IMR-90 (cell line): Measurements from ENCODE around the gene RUNX1. TPM values are rescaled to one million over a fixed set of nuclear protein-coding genes. Genes with fewer than 3 reads are reported as not detected.
A peak's percentile ranks its signal among the peaks of the same experiment; 100 is the strongest.

Source experiments
- ATAC-seq: fragments of 200-7000 bp; cut with Tn5 transposase; 2 replicates; pipeline ENCODE4 v1.9.1; 2020; ENCODE audit warnings: low read depth, mild to moderate bottlenecking, moderate library complexity
- BruUV-seq: library from RNA; stranded (reverse); fragments of 400-500 nt; replicated peaks from 2 replicates; lab custom pipeline; 2021; lab: Mats Ljungman, UMichigan
- CTCF ChIA-PET: fragments of 300-600 bp; formaldehyde crosslinking; extraction: SDS; loops from one replicate; lab custom pipeline; 2021; ENCODE audit warnings: antibody characterized with exemption; lab: Yijun Ruan, JAX
- POLR2A ChIA-PET: fragments of 300-600 bp; sonication (Branson Sonifier 250); formaldehyde crosslinking; loops from one replicate; lab custom pipeline; 2022; ENCODE audit warnings: antibody characterized with exemption; ENCODE audit not compliant: unreplicated experiment; lab: Charles Lee
- DNase-seq: peaks from one replicate; pipeline ENCODE4 v3.0.0; 2013
- H2AFZ ChIP-seq: replicated peaks from 2 replicates; pipeline ENCODE3; 2013; ENCODE audit warnings: low read length, mild to moderate bottlenecking; ENCODE audit not compliant: poor library complexity
- H2AK5ac ChIP-seq: 2 replicates; pipeline ENCODE4 v1.6.1; 2013; ENCODE audit warnings: low read depth, low read length, inconsistent platforms
- H2AK9ac ChIP-seq: replicated peaks from 2 replicates; pipeline ENCODE3; 2013; ENCODE audit warnings: mild to moderate bottlenecking, low read depth, low read length, moderate library complexity; ENCODE audit not compliant: poor library complexity
- H2BK120ac ChIP-seq: 2 replicates; pipeline ENCODE4 v1.6.1; 2013; ENCODE audit warnings: low read depth, low read length, inconsistent platforms
- H2BK15ac ChIP-seq: 3 replicates; pipeline ENCODE4 v1.6.1; 2013; ENCODE audit warnings: low read depth, low read length, inconsistent platforms
- H2BK20ac ChIP-seq: 2 replicates; pipeline ENCODE4 v1.6.1; 2013; ENCODE audit warnings: low read depth, mild to moderate bottlenecking, inconsistent platforms, low read length, moderate library complexity
- H2BK5ac ChIP-seq: 2 replicates; pipeline ENCODE4 v1.6.1; 2013; ENCODE audit warnings: mild to moderate bottlenecking, low read depth, low read length, inconsistent platforms; ENCODE audit not compliant: poor library complexity, severe bottlenecking
- H3K14ac ChIP-seq: replicated peaks from 2 replicates; pipeline ENCODE4 v1.6.1; 2013; ENCODE audit warnings: low read depth, low read length, inconsistent platforms
- H3K18ac ChIP-seq: 2 replicates; pipeline ENCODE4 v1.6.1; 2013; ENCODE audit warnings: low read depth, low read length, control low read depth
- H3K23ac ChIP-seq: 2 replicates; pipeline ENCODE4 v1.6.1; 2013; ENCODE audit warnings: low read depth, low read length, inconsistent platforms
- H3K27ac ChIP-seq: 2 replicates; pipeline ENCODE4 v1.5.1; 2013; ENCODE audit warnings: mild to moderate bottlenecking, control low read depth, low read length; ENCODE audit not compliant: insufficient read depth
- H3K27me3 ChIP-seq: 2 replicates; pipeline ENCODE4 v1.6.1; 2013; ENCODE audit warnings: low read length; ENCODE audit not compliant: control insufficient read depth, insufficient read depth
- H3K36me3 ChIP-seq: 2 replicates; pipeline ENCODE4 v1.6.1; 2013; ENCODE audit warnings: low read length, mixed read lengths; ENCODE audit not compliant: control insufficient read depth, insufficient read depth
- H3K4ac ChIP-seq: 2 replicates; pipeline ENCODE4 v1.6.1; 2013; ENCODE audit warnings: low read depth, low read length, inconsistent platforms
- H3K4me1 ChIP-seq: 2 replicates; pipeline ENCODE4 v1.6.1; 2013; ENCODE audit warnings: low read length, mixed read lengths; ENCODE audit not compliant: control insufficient read depth, insufficient read depth
- H3K4me2 ChIP-seq: 2 replicates; pipeline ENCODE4 v1.6.1; 2013; ENCODE audit warnings: low read depth, mild to moderate bottlenecking, control low read depth, low read length, moderate library complexity
- H3K4me3 ChIP-seq: 2 replicates; pipeline ENCODE4 v1.5.1; 2013; ENCODE audit warnings: low read depth, mild to moderate bottlenecking, control low read depth, low read length, moderate library complexity; ENCODE audit not compliant: insufficient read depth
- H3K56ac ChIP-seq: 2 replicates; pipeline ENCODE4 v1.6.1; 2013; ENCODE audit warnings: low read length, inconsistent platforms; ENCODE audit not compliant: insufficient read depth; ENCODE audit errors: extremely low read depth
- H3K79me1 ChIP-seq, 2 experiments: 2 replicates each; pipeline ENCODE4 v1.6.1; 2013; ENCODE audit warnings: low read length in 2 of 2, inconsistent platforms in 1 of 2, low read depth in 1 of 2
- H3K9ac ChIP-seq: 2 replicates; pipeline ENCODE4 v1.6.1; 2013; ENCODE audit warnings: low read depth, low read length, control low read depth
- H3K9me1 ChIP-seq: 2 replicates; pipeline ENCODE4 v1.6.1; 2013; ENCODE audit warnings: low read length, inconsistent platforms; ENCODE audit not compliant: insufficient read depth
- H3K9me3 ChIP-seq: 2 replicates; pipeline ENCODE4 v1.6.1; 2013; ENCODE audit warnings: low read length; ENCODE audit not compliant: control insufficient read depth, insufficient read depth
- H4K20me1 ChIP-seq: 2 replicates; pipeline ENCODE4 v1.6.1; 2013; ENCODE audit warnings: low read length, inconsistent platforms; ENCODE audit not compliant: insufficient read depth
- H4K5ac ChIP-seq: 2 replicates; pipeline ENCODE4 v1.6.1; 2013; ENCODE audit warnings: mild to moderate bottlenecking, low read depth, low read length, control low read depth
- H4K8ac ChIP-seq, 2 experiments: 2 replicates each; pipeline ENCODE4 v1.6.1; 2013; ENCODE audit warnings: low read depth in 2 of 2, low read length in 2 of 2, control low read depth in 1 of 2, inconsistent platforms in 1 of 2
- H4K91ac ChIP-seq: 2 replicates; pipeline ENCODE4 v1.6.1; 2013; ENCODE audit warnings: low read depth, low read length, inconsistent platforms; ENCODE audit not compliant: insufficient read depth
- BHLHE40 ChIP-seq: fragments of 150-350 bp; IDR thresholded peaks from 2 replicates; pipeline ENCODE4 v1.6.1; 2016; ENCODE audit warnings: mild to moderate bottlenecking, low read depth, low read length
- CHD1 ChIP-seq: IDR thresholded peaks from 2 replicates; pipeline ENCODE4 v1.6.1; 2012; ENCODE audit warnings: low read depth, low read length, improper control_type of control experiment
- CTCF ChIP-seq: conservative IDR thresholded peaks from 2 replicates; pipeline ENCODE4 v1.5.1; 2012; ENCODE audit warnings: mild to moderate bottlenecking, low read depth, low read length, improper control_type of control experiment
- FOS ChIP-seq: fragments of 150-350 bp; IDR thresholded peaks from 2 replicates; pipeline ENCODE4 v1.6.1; 2016; ENCODE audit warnings: low read depth, low read length
- MAFK ChIP-seq: IDR thresholded peaks from 2 replicates; pipeline ENCODE4 v1.6.1; 2012; ENCODE audit warnings: low read depth, low read length, improper control_type of control experiment
- MAZ ChIP-seq: IDR thresholded peaks from 2 replicates; pipeline ENCODE4 v1.6.1; 2012; ENCODE audit warnings: low read depth, mild to moderate bottlenecking, low read length, improper control_type of control experiment, moderate library complexity, borderline replicate concordance
- MXI1 ChIP-seq: IDR thresholded peaks from 2 replicates; pipeline ENCODE4 v1.6.1; 2012; ENCODE audit warnings: low read depth, mild to moderate bottlenecking, low read length, moderate library complexity, borderline replicate concordance
- POLR2A ChIP-seq: IDR thresholded peaks from 2 replicates; pipeline ENCODE4 v1.6.1; 2012; ENCODE audit warnings: mild to moderate bottlenecking, low read depth, low read length
- RAD21 ChIP-seq: IDR thresholded peaks from 2 replicates; pipeline ENCODE4 v1.6.1; 2012; ENCODE audit warnings: low read length, improper control_type of control experiment
- RCOR1 ChIP-seq: IDR thresholded peaks from 2 replicates; pipeline ENCODE4 v1.6.1; 2012; ENCODE audit warnings: mild to moderate bottlenecking, low read length, improper control_type of control experiment; ENCODE audit not compliant: insufficient replicate concordance
- RFX5 ChIP-seq: IDR thresholded peaks from 2 replicates; pipeline ENCODE4 v1.8.0; 2012; ENCODE audit warnings: low read depth, mild to moderate bottlenecking, low read length, moderate library complexity
- WGBS, 2 experiments: methylation state at CpG; one replicate each; pipeline versions ENCODE4 v1.1.5 to v1.1.7; 2013; ENCODE audit warnings: missing lambda C conversion rate in 2 of 2; ENCODE audit not compliant: insufficient read length in 1 of 2; ENCODE audit errors: extremely low coverage in 2 of 2; 5-methylcytosine and 5-hydroxymethylcytosine counted together
- dilution Hi-C: fragments of 300-500 bp; cut with HindIII; formaldehyde crosslinking; loops from one replicate; pipeline ENCODE4 v1.14.3; 2018; ENCODE audit warnings: low sequenced_read_pairs; ENCODE audit not compliant: unreplicated experiment
- in situ Hi-C: fragments of 300-500 bp; cut with MboI; formaldehyde crosslinking; loops from 3 replicates; pipeline ENCODE4 v1.14.3; 2019; ENCODE audit warnings: low sequenced_read_pairs, inconsistent platforms, mixed read lengths
- intact Hi-C: fragments of 100-400 bp; cut with micrococcal nuclease; formaldehyde crosslinking; loops from 2 replicates; pipeline ENCODE4 v1.10.0; 2022
- polyA plus RNA-seq, 3 experiments: library from polyadenylated mRNA; depleted of rRNA; stranded (reverse); fragments of >200 nt; gene quantifications; 2 replicates each; pipeline ENCODE4 v1.2.3, GENCODE V29; 2012; ENCODE audit warnings: low replicate concordance in 1 of 3
- total RNA-seq: library from RNA; depleted of rRNA; stranded (reverse); fragments of >200 nt; gene quantifications from 2 replicates; pipeline ENCODE4 v1.2.3, GENCODE V29; 2012
- TF ChIP-seq, protein P1 (sequence below): fragments of 150-350 bp; IDR thresholded peaks from 2 replicates; pipeline ENCODE4 v1.6.1; 2016; ENCODE audit warnings: low read depth, mild to moderate bottlenecking, low read length, moderate library complexity, borderline replicate concordance
- TF ChIP-seq, protein P2 (sequence below): fragments of 150-350 bp; IDR thresholded peaks from 2 replicates; pipeline ENCODE4 v1.6.1; 2017; ENCODE audit warnings: mild to moderate bottlenecking, antibody characterized with exemption, low read length, low read depth

The RUNX1 gene
- total and polyA plus RNA-seq, 2 of the 4 experiments (the other 2 are of a cell fraction) = 34.5 to 56.5 TPM

- BruUV-seq = no TSS peak
- no peak for TF ChIP-seq BHLHE40
- no peak for TF ChIP-seq POLR2A
- TF ChIP-seq FOS = no peak
- no peak for TF ChIP-seq MXI1
- no peak for TF ChIP-seq CHD1
- TF ChIP-seq, protein P1, sequence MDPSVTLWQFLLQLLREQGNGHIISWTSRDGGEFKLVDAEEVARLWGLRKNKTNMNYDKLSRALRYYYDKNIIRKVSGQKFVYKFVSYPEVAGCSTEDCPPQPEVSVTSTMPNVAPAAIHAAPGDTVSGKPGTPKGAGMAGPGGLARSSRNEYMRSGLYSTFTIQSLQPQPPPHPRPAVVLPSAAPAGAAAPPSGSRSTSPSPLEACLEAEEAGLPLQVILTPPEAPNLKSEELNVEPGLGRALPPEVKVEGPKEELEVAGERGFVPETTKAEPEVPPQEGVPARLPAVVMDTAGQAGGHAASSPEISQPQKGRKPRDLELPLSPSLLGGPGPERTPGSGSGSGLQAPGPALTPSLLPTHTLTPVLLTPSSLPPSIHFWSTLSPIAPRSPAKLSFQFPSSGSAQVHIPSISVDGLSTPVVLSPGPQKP = no peak
- TF ChIP-seq CTCF = no peak
- no peak for TF ChIP-seq MAFK
- TF ChIP-seq RFX5 = no peak
- no peak; the same call in 1 of the 2 replicates for TF ChIP-seq MAZ
- TF ChIP-seq RAD21 = no peak
- TF ChIP-seq RCOR1 = no peak
- TF ChIP-seq, protein P2, sequence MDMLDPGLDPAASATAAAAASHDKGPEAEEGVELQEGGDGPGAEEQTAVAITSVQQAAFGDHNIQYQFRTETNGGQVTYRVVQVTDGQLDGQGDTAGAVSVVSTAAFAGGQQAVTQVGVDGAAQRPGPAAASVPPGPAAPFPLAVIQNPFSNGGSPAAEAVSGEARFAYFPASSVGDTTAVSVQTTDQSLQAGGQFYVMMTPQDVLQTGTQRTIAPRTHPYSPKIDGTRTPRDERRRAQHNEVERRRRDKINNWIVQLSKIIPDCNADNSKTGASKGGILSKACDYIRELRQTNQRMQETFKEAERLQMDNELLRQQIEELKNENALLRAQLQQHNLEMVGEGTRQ = no peak
Measured at GRCh38 chr21:34965200-34966174, 83.6 kb downstream of the RUNX1 start.

More at GRCh38 chr21:34965200-34966174, 83.6 kb downstream of the RUNX1 start:
- peak; percentile 89 for ATAC-seq
- Histone ChIP-seq H3K4me2 (peak overlapping the region; percentile 58), H2BK20ac (peak overlapping the region; percentile 99), H2AK9ac (peak overlapping the region; percentile 92), H3K36me3 (no peaks in the 10 kb centered on the region), H4K8ac (peak overlapping the region; percentile 72 to 97), H2AFZ (peak overlapping the region; percentile 78), H3K9me1 (peaks cover 37% of the 10 kb centered on the region), H3K9me3 (no peaks in the 10 kb centered on the region), H4K5ac (peak overlapping the region; percentile 87), H3K56ac (peak overlapping the region; percentile 91), H3K27ac (peak overlapping the region; percentile 80), H3K79me1 (peaks cover 3 to 38% of the 10 kb centered on the region in 2 experiments; a peak in 2 of 4 replicates), H4K20me1 (no peaks in the 10 kb centered on the region), H3K18ac (peak overlapping the region; percentile 95), H4K91ac (peak overlapping the region; percentile 99), H2AK5ac (peak overlapping the region; percentile 99), H2BK5ac (peak overlapping the region; percentile 79), H3K9ac (peak overlapping the region; percentile 71; the same call in 1 of the 2 replicates), H3K4me3 (no peak overlapping the region), H3K14ac (peak overlapping the region; percentile 97), H3K4ac (peak overlapping the region; percentile 99), H2BK120ac (peak overlapping the region; percentile 99), H3K4me1 (peaks cover 15% of the 10 kb centered on the region), H3K23ac (peak overlapping the region; percentile 97), H3K27me3 (no peaks in the 10 kb centered on the region), H2BK15ac (peak overlapping the region; percentile 98; the same call in 2 of the 3 replicates)
- intact Hi-C loops = no loop called here
- 71% methylated on average over 2 of the region's 10 CpGs; no CpG with 5 or more reads in 1 of the 2 experiments for WGBS, 2 experiments
- dilution Hi-C loops = no loop called here
- ChIA-PET POLR2A (no interaction called here), CTCF (interaction anchor here (0.6 to 0.9 kb wide), 2 partner anchors 76 to 86 kb away, joined by 3 read pairs; no protein-coding TSS in a partner anchor)
- in situ Hi-C loops = no loop called here
- peak; percentile 83 for DNase-seq
